ENCODE data around the gene SUPT20H.
"Not testable (repeated sequence)": the region's sequence is repeated elsewhere in the genome, so short reads cannot be mapped to it uniquely, and the experiment has no call there.

The SUPT20H gene

GRCh38 chr13:37069597-37070103 lies 10.2 kb upstream of the SUPT20H start:
- no peak for DNase-seq (ENCODE audit: low read depth)

GRCh38 chr13:37068962-37069361 lies 9.5 kb upstream of the SUPT20H start:
- no peak for DNase-seq (ENCODE audit: low read depth)

- no peak for DNase-seq (ENCODE audit: low read depth)
Observed at GRCh38 chr13:37067874-37068273, 8.4 kb upstream of the SUPT20H start.

GRCh38 chr13:37065890-37066526 lies 6.5 kb upstream of the SUPT20H start:
- DNase-seq (ENCODE audit: low read depth): no peak

- no peak for DNase-seq (ENCODE audit: low read depth)
Observed at GRCh38 chr13:37059848-37060192, 332 bp upstream of the SUPT20H start.

- not testable (repeated sequence) for DNase-seq (ENCODE audit: low read depth)
Observed at GRCh38 chr13:37056228-37056627, 3.3 kb downstream of the SUPT20H start.

- DNase-seq (ENCODE audit: low read depth): not testable (repeated sequence)
Observed at GRCh38 chr13:37053111-37053510, 6.4 kb downstream of the SUPT20H start.

GRCh38 chr13:37049810-37050209 lies 9.7 kb downstream of the SUPT20H start:
- DNase-seq (ENCODE audit: low read depth): no peak

- DNase-seq (ENCODE audit: low read depth): no peak
Observed at GRCh38 chr13:37047846-37048245, 11.6 kb downstream of the SUPT20H start.

- no peak for DNase-seq (ENCODE audit: low read depth)
Observed at GRCh38 chr13:37047032-37047431, 12.5 kb downstream of the SUPT20H start.

GRCh38 chr13:37046062-37046461 lies 13.4 kb downstream of the SUPT20H start:
- no peak for DNase-seq (ENCODE audit: low read depth)

GRCh38 chr13:37040789-37041188 lies 18.7 kb downstream of the SUPT20H start:
- no peak for DNase-seq (ENCODE audit: low read depth)

- no peak for DNase-seq (ENCODE audit: low read depth)
Observed at GRCh38 chr13:37039896-37040295, 19.6 kb downstream of the SUPT20H start.

GRCh38 chr13:37037241-37037640 lies 22.2 kb downstream of the SUPT20H start:
- no peak for DNase-seq (ENCODE audit: low read depth)

- peak; percentile 14 for DNase-seq (ENCODE audit: low read depth)
Observed at GRCh38 chr13:37029617-37030016, 29.9 kb downstream of the SUPT20H start.

GRCh38 chr13:37027639-37028038 lies 31.8 kb downstream of the SUPT20H start:
- DNase-seq (ENCODE audit: low read depth): no peak

GRCh38 chr13:37026771-37027170 lies 32.7 kb downstream of the SUPT20H start:
- DNase-seq (ENCODE audit: low read depth): no peak

- no peak for DNase-seq (ENCODE audit: low read depth)
Observed at GRCh38 chr13:37023871-37024270, 35.6 kb downstream of the SUPT20H start.

GRCh38 chr13:37014609-37015008 lies 44.9 kb downstream of the SUPT20H start:
- no peak for DNase-seq (ENCODE audit: low read depth)

GRCh38 chr13:37011788-37012187 lies 47.7 kb downstream of the SUPT20H start:
- DNase-seq (ENCODE audit: low read depth): no peak

GRCh38 chr13:37011002-37011401 lies 48.5 kb downstream of the SUPT20H start:
- no peak for DNase-seq (ENCODE audit: low read depth)

GRCh38 chr13:37010424-37010823 lies 49.1 kb downstream of the SUPT20H start:
- no peak for DNase-seq (ENCODE audit: low read depth)

- DNase-seq (ENCODE audit: low read depth): no peak
Observed at GRCh38 chr13:37009692-37010091, 49.8 kb downstream of the SUPT20H start.

- DNase-seq (ENCODE audit: low read depth): no peak
Observed at GRCh38 chr13:37001921-37002250, 57.6 kb downstream of the SUPT20H start.

All from stromal cell of bone marrow (primary cell).